Activated CD8-positive, alpha-beta memory T cell treated with anti-CD3 and anti-CD28 coated beads, Interleukin-2, amount 50 U/mL, for 4 hours (primary cell): ENCODE data around the gene ZMYND15.
"Not testable (repeated sequence)": the region's sequence is repeated elsewhere in the genome, so short reads cannot be mapped to it uniquely, and the experiment has no call there.

Source experiments
- DNase-seq: peaks from one replicate; pipeline ENCODE4 v3.0.0-alpha.2; 2020

ZMYND15 gene, protein sequence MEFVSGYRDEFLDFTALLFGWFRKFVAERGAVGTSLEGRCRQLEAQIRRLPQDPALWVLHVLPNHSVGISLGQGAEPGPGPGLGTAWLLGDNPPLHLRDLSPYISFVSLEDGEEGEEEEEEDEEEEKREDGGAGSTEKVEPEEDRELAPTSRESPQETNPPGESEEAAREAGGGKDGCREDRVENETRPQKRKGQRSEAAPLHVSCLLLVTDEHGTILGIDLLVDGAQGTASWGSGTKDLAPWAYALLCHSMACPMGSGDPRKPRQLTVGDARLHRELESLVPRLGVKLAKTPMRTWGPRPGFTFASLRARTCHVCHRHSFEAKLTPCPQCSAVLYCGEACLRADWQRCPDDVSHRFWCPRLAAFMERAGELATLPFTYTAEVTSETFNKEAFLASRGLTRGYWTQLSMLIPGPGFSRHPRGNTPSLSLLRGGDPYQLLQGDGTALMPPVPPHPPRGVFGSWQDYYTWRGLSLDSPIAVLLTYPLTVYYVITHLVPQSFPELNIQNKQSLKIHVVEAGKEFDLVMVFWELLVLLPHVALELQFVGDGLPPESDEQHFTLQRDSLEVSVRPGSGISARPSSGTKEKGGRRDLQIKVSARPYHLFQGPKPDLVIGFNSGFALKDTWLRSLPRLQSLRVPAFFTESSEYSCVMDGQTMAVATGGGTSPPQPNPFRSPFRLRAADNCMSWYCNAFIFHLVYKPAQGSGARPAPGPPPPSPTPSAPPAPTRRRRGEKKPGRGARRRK

GRCh38 chr17:4739122-4740024 is at the start of gene ZMYND15, which contains the start of gene CXCL16:
ZMYND15 (plus strand) TSS chr17:4739833; CDS start chr17:4740549, 716 bp downstream.
CXCL16 (minus strand) TSS chr17:4739928; CDS start chr17:4739339, 589 bp downstream.
- DNase-seq, result peak; percentile 67

GRCh38 chr17:4689872-4690271 is 49.8 kb upstream of the ZMYND15 start:
- DNase-seq, result not testable (repeated sequence)

- no peak for DNase-seq
Measured at GRCh38 chr17:4690745-4691144, 48.9 kb upstream of the ZMYND15 start.

- DNase-seq, result no peak
Measured at GRCh38 chr17:4691686-4692085, 47.9 kb upstream of the ZMYND15 start.

DNA sequence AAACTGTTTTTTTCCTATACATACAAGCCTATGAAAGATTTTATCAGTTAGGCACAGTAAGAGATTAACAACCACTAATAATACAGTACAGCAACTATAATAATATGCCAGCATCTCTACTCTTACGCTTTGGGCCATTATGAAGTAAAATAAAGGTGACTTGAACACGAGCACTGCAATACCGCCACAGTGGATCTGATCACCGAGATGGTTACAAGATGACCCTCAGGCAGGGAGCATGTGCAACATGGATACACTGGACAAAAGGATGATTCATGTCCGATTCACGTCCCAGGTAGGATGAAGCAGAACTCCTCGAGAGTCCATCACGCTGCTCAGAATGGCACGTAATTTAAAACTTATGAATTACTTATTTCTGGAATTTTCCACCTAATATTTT is 46.2 kb upstream of the ZMYND15 start:
- no peak for DNase-seq

- DNase-seq, result no peak
Measured at GRCh38 chr17:4696437-4696805, 43.2 kb upstream of the ZMYND15 start.

GRCh38 chr17:4699401-4700056 is 40.1 kb upstream of the ZMYND15 start:
- not testable (repeated sequence) for DNase-seq

GRCh38 chr17:4701116-4701515 is 38.5 kb upstream of the ZMYND15 start:
- no peak for DNase-seq

DNA sequence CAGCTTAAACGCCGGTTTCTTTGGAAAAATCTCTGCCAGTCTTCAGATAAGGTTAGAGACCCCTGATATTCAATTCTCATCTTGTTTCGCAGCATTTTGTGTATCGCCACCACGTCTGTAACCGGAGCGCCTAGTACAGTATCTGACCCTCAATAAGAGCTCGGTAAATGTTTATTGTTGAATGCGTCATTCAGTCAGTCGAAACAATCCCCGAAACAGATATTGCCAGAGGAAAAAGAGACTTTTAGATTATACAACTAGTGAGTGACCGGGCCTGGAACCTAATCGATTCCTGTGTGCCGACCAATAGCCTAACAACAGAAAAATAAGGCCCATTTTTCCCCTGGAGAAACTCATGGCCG is 36.3 kb upstream of the ZMYND15 start:
- no peak for DNase-seq

DNA sequence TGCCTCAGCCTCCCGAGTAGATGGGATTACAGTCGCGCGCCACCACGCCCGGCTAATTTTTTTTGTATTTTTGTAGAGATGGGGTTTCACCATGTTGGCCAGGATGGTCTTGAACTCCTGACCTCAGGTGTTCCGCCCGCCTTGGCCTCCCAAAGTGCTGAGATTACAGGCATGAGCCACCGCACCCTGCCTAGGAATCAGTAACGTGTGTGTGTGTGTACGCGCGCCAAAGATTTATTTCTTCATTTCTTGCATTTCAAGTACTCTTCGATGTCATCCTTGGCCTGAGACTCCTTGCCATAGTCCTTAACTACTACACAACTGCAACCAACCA is 35.1 kb upstream of the ZMYND15 start:
- not testable (repeated sequence) for DNase-seq

DNA sequence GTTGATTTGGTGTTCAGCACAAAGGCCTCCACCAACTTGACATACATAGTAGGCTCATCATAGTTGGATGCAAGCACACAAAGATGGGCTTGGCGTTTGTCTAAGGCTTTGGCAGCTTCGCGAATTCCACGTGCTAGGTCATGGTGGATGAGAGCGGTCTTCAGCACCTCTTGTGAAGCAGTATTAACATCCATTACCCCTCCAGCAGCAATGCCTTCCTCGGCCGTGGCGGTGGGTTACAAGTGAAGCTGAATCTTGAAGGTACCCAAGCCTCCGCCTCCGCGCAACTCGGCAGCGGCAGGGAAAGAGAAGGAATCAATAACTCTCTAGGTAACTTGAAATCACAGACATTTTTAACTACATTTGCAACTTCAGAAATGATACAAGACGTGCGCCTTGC is 34.6 kb upstream of the ZMYND15 start:
- no peak for DNase-seq

DNA sequence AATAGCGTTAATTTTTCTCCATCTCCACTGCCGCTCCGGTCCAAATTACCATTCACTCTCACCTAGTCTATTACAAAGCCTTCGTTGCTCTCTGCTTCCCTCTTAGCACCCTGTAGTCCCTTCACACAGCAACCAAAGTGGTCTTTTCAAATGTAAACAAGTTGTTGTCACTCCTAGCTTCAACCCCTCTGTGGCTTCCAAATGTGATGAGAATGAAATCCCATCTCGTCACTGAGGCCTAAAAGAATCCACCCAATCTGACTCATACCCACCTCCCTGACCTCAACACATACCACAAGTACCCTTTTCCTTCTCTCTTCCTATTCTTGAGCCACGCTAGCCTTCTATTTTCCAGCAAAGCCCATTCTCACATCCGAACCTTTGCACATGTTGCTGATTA is 33.5 kb upstream of the ZMYND15 start:
- DNase-seq, result no peak

GRCh38 chr17:4708436-4708835 is 31.2 kb upstream of the ZMYND15 start:
- peak; percentile 45 for DNase-seq

DNA sequence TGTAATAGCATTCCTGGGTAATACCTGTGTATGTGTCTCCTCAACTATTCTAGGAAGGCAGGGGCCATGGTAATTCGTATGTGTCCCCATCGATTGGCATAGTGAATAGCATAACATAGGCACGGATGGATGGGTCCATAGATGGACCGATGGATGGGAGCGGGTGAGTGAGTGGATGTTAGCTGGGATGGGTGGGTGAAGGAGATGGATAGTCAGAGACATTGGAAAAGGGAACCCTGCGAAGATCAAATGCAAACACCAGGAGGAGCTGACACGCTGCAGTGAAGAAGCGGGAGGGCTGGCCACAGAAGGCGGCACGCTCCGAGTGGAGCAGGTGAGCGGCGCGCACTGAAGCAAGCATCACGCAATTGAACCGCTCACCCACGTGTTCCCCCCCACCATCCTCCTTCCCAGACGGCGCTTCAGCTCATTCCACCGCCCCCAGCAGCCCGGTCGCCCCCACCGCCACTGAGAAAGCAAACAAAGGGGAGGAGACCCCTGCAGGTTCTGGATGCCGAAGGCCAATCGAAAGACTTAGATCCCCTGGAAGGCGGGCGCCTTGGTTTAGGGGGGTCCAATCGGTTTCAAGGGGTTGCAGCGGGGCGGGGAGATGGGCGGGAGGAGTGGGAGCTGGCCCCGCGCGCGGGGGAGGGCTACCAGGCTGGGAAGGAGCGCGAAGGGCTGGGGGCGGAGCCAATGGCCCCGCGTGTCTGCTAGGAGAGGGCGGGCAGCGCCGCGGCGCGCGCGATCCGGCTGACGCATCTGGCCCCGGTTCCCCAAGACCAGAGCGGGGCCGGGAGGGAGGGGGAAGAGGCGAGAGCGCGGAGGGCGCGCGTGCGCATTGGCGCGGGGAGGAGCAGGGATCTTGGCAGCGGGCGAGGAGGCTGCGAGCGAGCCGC is 29.6 kb upstream of the ZMYND15 start, which contains the start of gene ARRB2:
Gene ARRB2, plus strand, starts transcription at position 839 of the 899 bp plus-strand sequence. CDS start 90 bp downstream, outside the sequence.
- peak; percentile 99 for DNase-seq

DNA sequence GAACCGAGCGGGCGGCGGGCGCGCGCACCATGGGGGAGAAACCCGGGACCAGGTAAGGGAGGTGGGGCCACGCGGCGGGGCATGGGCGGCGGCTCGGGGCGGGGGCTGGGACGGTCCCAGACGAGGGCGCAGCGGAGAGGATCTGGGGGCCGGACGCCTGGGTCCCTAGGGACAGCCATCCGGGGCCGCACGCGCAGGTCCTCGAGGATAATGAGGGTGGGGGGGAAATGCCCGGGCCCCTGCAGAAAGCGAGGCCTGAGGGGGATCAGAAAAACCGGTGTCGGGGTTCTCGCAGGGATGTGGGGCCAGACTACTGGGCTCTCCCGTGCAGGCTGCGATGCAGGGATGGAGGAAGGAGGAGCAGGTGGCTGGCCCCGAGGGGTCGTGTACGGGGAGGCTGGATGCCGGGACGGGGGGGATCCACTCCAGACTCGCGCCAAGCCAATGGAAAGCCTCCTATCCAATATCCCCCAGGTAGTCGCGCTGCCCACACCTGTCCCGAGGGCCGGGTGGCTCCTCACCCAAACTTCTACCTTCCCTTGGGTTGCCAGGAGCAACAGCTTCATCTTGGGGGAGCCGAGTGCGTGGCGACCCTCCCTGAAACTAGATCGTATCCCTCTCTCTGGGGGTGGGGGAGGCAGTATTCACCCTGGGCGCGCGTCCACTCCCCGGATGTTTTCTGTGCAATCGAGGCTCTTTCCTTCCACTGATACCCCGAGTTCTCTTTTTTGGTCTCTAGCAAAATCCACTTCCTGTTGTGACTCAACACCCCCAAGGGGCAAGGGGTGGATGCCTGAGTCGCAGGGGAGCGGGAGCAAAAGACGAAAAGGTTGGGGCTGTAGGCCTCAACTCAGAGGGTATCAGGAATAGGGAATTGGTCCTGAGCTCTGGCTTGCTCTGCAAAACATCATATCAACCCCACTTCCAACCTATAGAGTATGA is 28.7 kb upstream of the ZMYND15 start:
- DNase-seq, result peak; percentile 54

DNA sequence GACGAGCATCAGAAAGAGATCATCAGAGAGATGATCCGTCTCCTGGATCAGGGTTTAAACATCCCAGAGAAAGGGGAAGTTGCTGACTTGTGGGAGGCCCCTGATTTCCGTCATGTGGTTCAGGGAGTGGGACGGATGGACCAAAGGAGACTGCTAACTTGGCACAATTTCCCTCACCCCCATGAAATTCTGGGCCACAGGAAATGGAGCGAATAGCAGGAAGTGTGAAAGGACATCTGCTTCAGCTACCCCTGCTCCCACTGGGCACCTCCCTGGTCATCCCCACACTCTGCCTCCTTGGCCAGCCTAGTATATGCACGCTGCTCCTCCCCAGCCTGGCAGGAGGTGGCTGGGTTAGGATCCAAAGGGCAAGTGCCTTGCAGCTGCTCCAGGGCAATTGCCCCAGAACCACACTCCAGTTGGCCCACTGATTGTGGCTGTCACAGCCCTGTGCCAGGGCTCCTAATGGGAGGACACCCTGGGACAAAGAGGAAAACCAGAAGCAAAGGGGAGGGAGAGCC is 27.9 kb upstream of the ZMYND15 start:
- DNase-seq, result no peak

DNA sequence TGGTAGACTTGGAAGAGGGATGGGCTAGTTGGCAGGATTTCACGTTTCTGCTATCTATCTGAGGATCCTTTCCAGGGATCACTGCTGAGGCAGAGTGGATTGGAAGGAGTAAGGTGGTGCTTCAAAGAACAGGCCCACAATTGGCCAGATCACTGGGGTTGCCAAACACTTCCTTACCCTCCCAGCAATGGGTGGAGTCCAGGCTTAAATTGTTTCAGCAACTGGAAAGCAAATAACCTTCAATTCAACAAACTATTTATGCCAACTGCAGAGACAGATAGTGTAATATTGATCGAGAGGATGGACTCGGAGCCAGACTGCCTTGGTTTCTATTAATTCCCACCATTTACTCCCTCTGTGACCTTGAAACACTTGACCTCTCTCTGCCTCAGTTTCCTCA is 27.1 kb upstream of the ZMYND15 start:
- DNase-seq, result no peak

DNA sequence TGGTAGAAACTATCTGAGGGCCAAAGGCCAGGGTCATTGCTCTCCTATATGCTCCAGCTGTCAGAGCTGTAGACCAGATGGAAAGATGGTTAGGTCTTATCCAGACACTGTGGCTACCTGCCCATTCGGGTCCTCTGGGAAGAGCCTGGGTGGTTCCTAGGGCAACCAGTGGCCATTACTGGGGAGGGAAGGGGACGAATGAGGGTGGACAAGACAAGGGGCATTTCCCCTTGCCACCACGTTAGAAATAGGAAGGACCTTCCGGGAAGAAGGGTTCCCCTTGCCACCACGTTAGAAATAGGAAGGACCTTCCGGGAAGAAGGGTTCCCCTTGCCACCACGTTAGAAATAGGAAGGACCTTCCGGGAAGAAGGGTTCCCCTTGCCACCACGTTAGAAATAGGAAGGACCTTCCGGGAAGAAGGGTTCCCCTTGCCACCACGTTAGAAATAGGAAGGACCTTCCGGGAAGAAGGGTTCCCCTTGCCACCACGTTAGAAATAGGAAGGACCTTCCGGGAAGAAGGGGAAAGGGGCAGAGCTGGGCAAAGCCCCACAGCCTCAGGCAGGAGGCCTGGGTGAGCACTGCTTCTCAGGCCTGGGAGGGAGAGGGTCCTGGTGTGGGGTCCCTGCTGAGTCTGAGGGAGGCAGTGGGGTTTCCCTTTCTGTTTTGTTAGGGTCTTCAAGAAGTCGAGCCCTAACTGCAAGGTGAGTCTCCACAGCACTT is 25.1 kb upstream of the ZMYND15 start:
- not testable (repeated sequence) for DNase-seq

DNA sequence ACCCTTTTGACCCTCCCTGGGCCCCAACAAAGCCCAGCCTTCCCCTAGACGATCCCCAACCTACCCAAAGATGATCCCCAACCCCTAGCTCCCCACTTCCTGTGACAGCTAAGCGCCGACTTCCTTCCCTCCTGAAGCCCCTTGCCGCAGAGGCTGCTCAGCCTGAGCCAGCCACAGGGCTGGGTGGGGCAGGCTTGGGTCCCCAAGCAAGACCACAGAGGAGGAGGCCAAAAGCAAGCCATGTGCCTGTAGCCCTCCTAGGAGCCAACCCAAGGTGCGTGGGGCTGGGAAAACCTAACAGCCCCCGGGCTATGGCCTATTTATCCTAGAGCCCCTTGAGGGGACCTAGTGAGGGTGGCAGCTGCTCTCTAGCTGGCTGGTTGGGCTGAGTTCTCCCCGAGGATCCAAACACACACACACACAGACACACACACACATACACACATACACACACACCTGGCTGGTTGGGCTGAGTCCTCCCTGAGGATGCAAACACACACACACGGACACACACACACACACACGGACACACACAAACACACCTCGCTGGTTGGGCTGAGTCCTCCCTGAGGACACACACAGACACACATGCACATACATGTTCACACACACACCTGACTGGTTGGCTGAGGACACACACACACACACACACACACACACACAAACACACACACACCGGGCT is 24.4 kb upstream of the ZMYND15 start:
- DNase-seq, result peak; percentile 57
